Keratinocyte (primary cell): ENCODE data around the gene FAM83E. TPM values are rescaled to one million over a fixed set of nuclear protein-coding genes. Genes with fewer than 3 reads are reported as not detected.

Experiments
- DNase-seq: peaks from one replicate; pipeline ENCODE4 v3.0.0-alpha.2; 2011; ENCODE audit warnings: low read depth, missing footprints, low spot score
- FAIRE-seq: peaks from 2 replicates; lab custom pipeline; 2011; peaks lifted over from hg19 to GRCh38; lab: Jason Lieb, UNC
- H2AFZ ChIP-seq: 2 replicates; pipeline ENCODE4 v1.6.0; 2012; ENCODE audit warnings: low read length, control low read depth, inconsistent platforms; ENCODE audit not compliant: control insufficient read depth
- H3K27ac ChIP-seq: 2 replicates; pipeline ENCODE4 v1.5.1; 2011; ENCODE audit warnings: low read length; ENCODE audit not compliant: control insufficient read depth, insufficient read depth
- H3K27me3 ChIP-seq: 3 replicates; pipeline ENCODE4 v1.6.0; 2011; ENCODE audit warnings: low read length; ENCODE audit not compliant: control insufficient read depth, insufficient read depth; ENCODE audit errors: extremely low read depth
- H3K36me3 ChIP-seq, 2 experiments: 2 replicates in 1 of 2; 3 replicates in 1 of 2; pipeline ENCODE4 v1.5.1; 2011; ENCODE audit warnings: low read length in 2 of 2, mild to moderate bottlenecking in 1 of 2; ENCODE audit not compliant: control insufficient read depth in 2 of 2, insufficient read depth in 2 of 2; ENCODE audit errors: extremely low read depth in 1 of 2
- H3K4me1 ChIP-seq: 3 replicates; pipeline ENCODE4 v1.5.1; 2011; ENCODE audit warnings: low read length; ENCODE audit not compliant: control insufficient read depth, insufficient read depth; ENCODE audit errors: extremely low read depth
- H3K4me2 ChIP-seq: 3 replicates; pipeline ENCODE4 v1.6.0; 2011; ENCODE audit warnings: low read depth, low read length; ENCODE audit not compliant: control insufficient read depth, insufficient read depth; ENCODE audit errors: extremely low read depth
- H3K4me3 ChIP-seq, 3 experiments: fragments of 200-600 bp in 1 of 3; sonication (generic) in 1 of 3; 2 replicates in 2 of 3; 3 replicates in 1 of 3; pipeline ENCODE4 v1.5.1; 2011 to 2016; ENCODE audit warnings: low read length in 3 of 3, mild to moderate bottlenecking in 3 of 3, control low read depth in 2 of 3, inconsistent platforms in 1 of 3, low read depth in 1 of 3, mixed read lengths in 1 of 3, mixed run types in 1 of 3, moderate library complexity in 1 of 3; ENCODE audit not compliant: control insufficient read depth in 2 of 3, insufficient read depth in 2 of 3; ENCODE audit errors: extremely low read depth in 1 of 3
- H3K79me2 ChIP-seq: 2 replicates; pipeline ENCODE4 v1.6.0; 2012; ENCODE audit warnings: low read length; ENCODE audit not compliant: control insufficient read depth, insufficient read depth
- H3K9ac ChIP-seq: 3 replicates; pipeline ENCODE4 v1.6.0; 2011; ENCODE audit warnings: low read length; ENCODE audit not compliant: control insufficient read depth, insufficient read depth; ENCODE audit errors: extremely low read depth
- H3K9me1 ChIP-seq: 3 replicates; pipeline ENCODE4 v1.6.0; 2011; ENCODE audit warnings: low read length; ENCODE audit not compliant: control insufficient read depth, insufficient read depth; ENCODE audit errors: extremely low read depth
- H3K9me3 ChIP-seq: 2 replicates; pipeline ENCODE4 v1.5.1; 2012; ENCODE audit warnings: low read depth, low read length; ENCODE audit not compliant: control insufficient read depth
- H4K20me1 ChIP-seq: 3 replicates; pipeline ENCODE4 v1.6.0; 2011; ENCODE audit warnings: low read length; ENCODE audit not compliant: control insufficient read depth, insufficient read depth; ENCODE audit errors: extremely low read depth
- EZH2 ChIP-seq: IDR thresholded peaks from one replicate; pipeline ENCODE4 v1.6.1; 2012; ENCODE audit warnings: inconsistent platforms, mild to moderate bottlenecking, low read length, moderate library complexity
- dilution Hi-C: fragments of 300-500 bp; cut with MboI; formaldehyde crosslinking; loops from one replicate; pipeline ENCODE4 v1.7.0; 2020; ENCODE audit warnings: low sequenced_read_pairs; ENCODE audit not compliant: extremely low pct_ligation_motif_present
- polyA plus RNA-seq, 5 experiments: library from polyadenylated mRNA; depleted of rRNA in 3 of 5; stranded (reverse) in 3 of 5; stranded (forward) in 1 of 5; unstranded in 1 of 5; fragments of >200 nt; gene quantifications; 1 replicate in 1 of 5; 2 replicates in 3 of 5; 3 replicates in 1 of 5; pipeline versions ENCODE4 v1.2.1 to v1.2.3, GENCODE V29; 2011 to 2012; ENCODE audit warnings: missing spikeins in 2 of 5, low read depth in 1 of 5, low replicate concordance in 1 of 5
- TF ChIP-seq, protein P1 (sequence below), 3 experiments: IDR thresholded peaks in 1 of 3; conservative IDR thresholded peaks in 1 of 3; optimal IDR thresholded peaks in 1 of 3; 2 replicates in 2 of 3; 3 replicates in 1 of 3; pipeline versions ENCODE3 to v1.5.1; 2011; ENCODE audit warnings: low read length in 3 of 3, mild to moderate bottlenecking in 3 of 3, moderate library complexity in 2 of 3, control low read depth in 1 of 3, inconsistent platforms in 1 of 3; ENCODE audit not compliant: insufficient read depth in 2 of 3; ENCODE audit errors: extremely low read depth in 1 of 3

FAM83E gene
- polyA plus RNA-seq, 1 donor (not counting 4 experiments of a cell fraction or from before 2014, with no cell fraction given), result 0.17 TPM

DNA sequence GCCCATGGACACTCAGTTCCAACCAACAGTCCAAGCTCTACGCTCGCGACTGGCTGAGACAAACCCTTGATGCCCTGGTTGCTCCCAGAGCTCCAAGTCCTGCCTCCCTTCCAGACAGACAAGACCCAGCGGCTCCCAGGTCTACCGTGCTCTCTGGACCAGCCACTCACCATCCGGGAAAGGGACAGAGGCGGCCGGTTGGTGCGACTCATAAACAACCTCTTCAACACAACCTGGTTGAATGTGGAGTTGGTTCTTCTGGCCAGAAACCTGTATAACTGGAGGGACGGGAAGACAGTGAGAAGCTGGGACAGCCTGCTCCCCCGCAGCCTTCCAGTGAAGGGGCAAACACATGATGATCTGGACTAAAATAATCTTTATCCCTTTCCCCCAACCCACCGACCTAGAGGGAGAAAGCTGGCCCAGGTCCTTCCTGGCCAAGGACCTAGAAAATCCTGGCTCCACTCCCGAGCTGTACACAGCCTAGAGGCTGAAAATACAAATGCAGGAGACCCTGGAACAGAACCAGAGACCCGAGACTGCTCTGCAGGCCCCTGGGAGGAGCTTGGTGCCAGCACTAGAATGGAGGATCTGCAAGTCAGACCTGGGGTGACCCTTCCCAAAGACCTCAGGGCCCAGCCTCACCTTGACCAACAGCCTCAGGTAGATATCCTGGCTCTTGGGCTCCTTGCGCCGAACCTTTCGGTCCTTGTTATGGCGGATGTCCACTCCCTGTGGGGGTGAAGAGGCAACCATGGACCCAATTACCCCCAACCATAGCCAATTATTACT is 2.5 kb upstream of the FAM83E start:
- peaks cover 40% of the 10 kb centered on the region for H3K4me1 ChIP-seq
- no peak for FAIRE-seq
- no peaks in the 10 kb centered on the region for H3K27me3 ChIP-seq

DNA sequence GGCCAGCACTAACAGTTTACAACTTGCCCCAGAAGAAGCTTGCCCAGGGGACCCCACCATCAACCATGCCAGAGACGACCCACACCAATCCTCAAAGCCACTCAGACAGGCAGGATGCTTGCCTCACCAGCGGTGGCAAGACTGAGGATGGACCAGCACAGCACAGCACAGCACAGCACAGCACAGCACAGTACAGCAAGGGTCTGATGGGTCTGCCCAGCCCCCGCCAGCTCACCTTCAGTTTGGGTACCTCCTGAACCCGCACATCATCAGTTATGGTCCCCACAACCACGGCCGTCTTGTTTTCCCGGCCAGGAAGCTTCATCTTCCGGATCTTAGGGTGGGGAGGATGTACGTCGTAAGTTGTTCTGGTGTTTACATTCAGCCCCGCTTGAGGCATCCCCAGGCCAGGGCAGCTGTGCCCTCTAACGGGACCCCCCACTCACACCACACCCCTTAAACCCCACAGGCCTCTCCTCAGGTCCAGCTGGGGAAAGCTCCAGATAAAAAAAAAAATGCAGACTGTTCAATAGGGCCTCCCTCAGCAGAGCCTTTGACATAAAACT is 1.7 kb upstream of the FAM83E start:
- dilution Hi-C loops, result no loop called here
- peaks cover 5% of the 10 kb centered on the region for H3K9me1 ChIP-seq
- no peaks in the 10 kb centered on the region for H3K9me3 ChIP-seq
- peaks cover 40% of the 10 kb centered on the region for H3K4me1 ChIP-seq
- H3K27me3 ChIP-seq, result no peaks in the 10 kb centered on the region
- no peak for TF ChIP-seq EZH2
- TF ChIP-seq, protein P1, sequence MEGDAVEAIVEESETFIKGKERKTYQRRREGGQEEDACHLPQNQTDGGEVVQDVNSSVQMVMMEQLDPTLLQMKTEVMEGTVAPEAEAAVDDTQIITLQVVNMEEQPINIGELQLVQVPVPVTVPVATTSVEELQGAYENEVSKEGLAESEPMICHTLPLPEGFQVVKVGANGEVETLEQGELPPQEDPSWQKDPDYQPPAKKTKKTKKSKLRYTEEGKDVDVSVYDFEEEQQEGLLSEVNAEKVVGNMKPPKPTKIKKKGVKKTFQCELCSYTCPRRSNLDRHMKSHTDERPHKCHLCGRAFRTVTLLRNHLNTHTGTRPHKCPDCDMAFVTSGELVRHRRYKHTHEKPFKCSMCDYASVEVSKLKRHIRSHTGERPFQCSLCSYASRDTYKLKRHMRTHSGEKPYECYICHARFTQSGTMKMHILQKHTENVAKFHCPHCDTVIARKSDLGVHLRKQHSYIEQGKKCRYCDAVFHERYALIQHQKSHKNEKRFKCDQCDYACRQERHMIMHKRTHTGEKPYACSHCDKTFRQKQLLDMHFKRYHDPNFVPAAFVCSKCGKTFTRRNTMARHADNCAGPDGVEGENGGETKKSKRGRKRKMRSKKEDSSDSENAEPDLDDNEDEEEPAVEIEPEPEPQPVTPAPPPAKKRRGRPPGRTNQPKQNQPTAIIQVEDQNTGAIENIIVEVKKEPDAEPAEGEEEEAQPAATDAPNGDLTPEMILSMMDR (optimal IDR thresholded peaks at IDR 0.05 in 1 of 3, IDR thresholded peaks at IDR 0.05 in 1 of 3, conservative IDR thresholded peaks at IDR 0.05 in 1 of 3; ENCODE audit: extremely low read depth in 1 of 3, insufficient read depth in 2 of 3, low read length in 3 of 3), result no peak
- no peak for FAIRE-seq
- DNase-seq, result no peak
- peaks cover 39% of the 10 kb centered on the region for H3K79me2 ChIP-seq
- H4K20me1 ChIP-seq, result peaks cover 32% of the 10 kb centered on the region
- peak overlapping the region; percentile 79 to 91 (median 87) for H3K4me3 ChIP-seq
- H3K36me3 ChIP-seq, result peaks cover 20 to 36% of the 10 kb centered on the region in 2 experiments
- H3K4me2 ChIP-seq, result peak overlapping the region; percentile 95
- H2AFZ ChIP-seq, result no peak overlapping the region
- peak overlapping the region; percentile 98 for H3K9ac ChIP-seq
- H3K27ac ChIP-seq, result no peak overlapping the region

More for the DNA sequence above, 2.5 kb upstream of the FAM83E start:
- dilution Hi-C loops, result no loop called here
- Histone ChIP-seq H3K4me3 (peak overlapping the region; percentile 79 to 91 (median 87)), H4K20me1 (peaks cover 32% of the 10 kb centered on the region), H2AFZ (no peak overlapping the region), H3K4me2 (peak overlapping the region; percentile 95), H3K36me3 (peaks cover 20 to 37% of the 10 kb centered on the region in 2 experiments), H3K9ac (peak overlapping the region; percentile 98), H3K79me2 (peaks cover 39% of the 10 kb centered on the region), H3K9me1 (peaks cover 5% of the 10 kb centered on the region), H3K27ac (peak overlapping the region; percentile 88), H3K9me3 (no peaks in the 10 kb centered on the region)
- TF ChIP-seq EZH2, result no peak
- TF ChIP-seq, protein P1 (optimal IDR thresholded peaks at IDR 0.05 in 1 of 3, IDR thresholded peaks at IDR 0.05 in 1 of 3, conservative IDR thresholded peaks at IDR 0.05 in 1 of 3; ENCODE audit: extremely low read depth in 1 of 3, insufficient read depth in 2 of 3, low read length in 3 of 3), result no peak
- no peak for DNase-seq
